Right lobe of liver (tissue), 4 donors: ENCODE data around the gene SHMT2.

Experiments
- CTCF ChIP-seq, 4 donors: fragments of 200-600 bp in 3 of 4; fragments of 450-650 bp in 1 of 4; IDR thresholded peaks; one replicate each; pipeline versions ENCODE4 v1.5.1 to v1.8.0; 2016 to 2022; ENCODE audit warnings: antibody characterized with exemption in 4 of 4, mild to moderate bottlenecking in 2 of 4
- POLR2A ChIP-seq: fragments of 450-650 bp; IDR thresholded peaks from one replicate; pipeline ENCODE4 v1.6.1; 2017; ENCODE audit warnings: antibody characterized with exemption, mild to moderate bottlenecking
- donor health status: DM: no; HTN: no; CAD: no.
- donor health status: DM: no; HTN: no; CAD: no.
- donor health status: DM: no; HTN: yes; CAD: no.

GRCh38 chr12:57234571-57235016 lies 5.1 kb downstream of the SHMT2 start:
- TF ChIP-seq CTCF (IDR thresholded peaks at IDR 0.05), result no peak
- TF ChIP-seq POLR2A, result no peak
